Lower lobe of right lung (tissue), 2 donors: Measurements from ENCODE around the gene TMEM131. TPM values are rescaled to one million over a fixed set of nuclear protein-coding genes. Genes with fewer than 3 reads are reported as not detected.
A peak's percentile ranks its signal among the peaks of the same experiment; 100 is the strongest.
"Not testable (repeated sequence)": the region's sequence is repeated elsewhere in the genome, so short reads cannot be mapped to it uniquely, and the experiment has no call there.

Experiments
- ATAC-seq, 2 donors: fragments of 200-7000 bp; cut with Tn5 transposase; one replicate each; pipeline ENCODE4 v1.9.1; 2020 to 2022; ENCODE audit warnings: mild to moderate bottlenecking in 2 of 2, moderate library complexity in 2 of 2
- DNase-seq: peaks from one replicate; pipeline ENCODE4 v3.0.0-alpha.2; 2020
- H3K27ac ChIP-seq: fragments of 200-600 bp; one replicate; pipeline ENCODE4 v1.8.0; 2022
- H3K27me3 ChIP-seq: fragments of 200-600 bp; one replicate; pipeline ENCODE4 v1.8.0; 2022; ENCODE audit warnings: low read depth
- H3K36me3 ChIP-seq: fragments of 200-600 bp; one replicate; pipeline ENCODE4 v1.8.0; 2022; ENCODE audit warnings: mild to moderate bottlenecking
- H3K4me1 ChIP-seq: fragments of 200-600 bp; one replicate; pipeline ENCODE4 v1.8.0; 2022
- H3K4me3 ChIP-seq: fragments of 200-600 bp; one replicate; pipeline ENCODE4 v1.8.0; 2022; ENCODE audit warnings: mild to moderate bottlenecking
- H3K9me3 ChIP-seq: fragments of 200-600 bp; one replicate; pipeline ENCODE4 v1.8.0; 2022
- CTCF ChIP-seq: fragments of 200-600 bp; IDR thresholded peaks from one replicate; pipeline ENCODE4 v1.8.0; 2022; ENCODE audit warnings: antibody characterized with exemption, mild to moderate bottlenecking
- intact Hi-C: fragments of 100-400 bp; cut with DNase I; formaldehyde crosslinking; loops from one replicate; pipeline ENCODE4 v1.11.0; 2022
- long read RNA-seq: library from polyadenylated mRNA; unstranded; transcript quantifications from one replicate; pipeline ENCODE4 v2.0.0, GENCODE V29; 2021
- total RNA-seq: library from RNA; stranded (reverse); fragmentation: NEBNext Ultra II Directional; extraction: Animal tissue kit (Norgen Biotek cat#: 25700); gene quantifications from one replicate; pipeline ENCODE4 v1.2.1, GENCODE V29; 2021
- donor health status: DM: no; HTN: yes; CAD: no; lungs with severe emphysema.

Gene TMEM131
- total RNA-seq, result 42.2 TPM
- long read RNA-seq, full-length matches to known transcripts, result 4 of 12 reads
- long read RNA-seq, partial matches to known transcripts, result 5 of 12 reads
- long read RNA-seq, other reads (novel, unspliced or antisense), result 3 of 12 reads

GRCh38 chr2:97995734-97996624 is at the start of gene TMEM131:
Gene TMEM131, minus strand, starts transcription at chr2:97995948. Its CDS starts 286 bp downstream, at chr2:97995662.
- H3K27me3 ChIP-seq, result no peaks in the 10 kb centered on the region
- ATAC-seq (peak; percentile 98), DNase-seq (peak; percentile 95)
- H3K36me3 ChIP-seq, result no peaks in the 10 kb centered on the region
- TF ChIP-seq CTCF, result no peak
- intact Hi-C loops, result no loop called here
- H3K4me3 ChIP-seq, result peak within 1 kb of the TSS; percentile 82
- no peaks in the 10 kb centered on the region for H3K9me3 ChIP-seq
- H3K4me1 ChIP-seq, result peaks cover 44% of the 10 kb centered on the region
- H3K27ac ChIP-seq, result peak within 1 kb of the TSS; percentile 90

GRCh38 chr2:98044730-98045129 is 49.0 kb upstream of the TMEM131 start:
- DNase-seq, H3K4me3 ChIP-seq, H3K4me1 ChIP-seq, H3K27ac ChIP-seq, H3K9me3 ChIP-seq, ATAC-seq, H3K36me3 ChIP-seq, intact Hi-C loops, H3K27me3 ChIP-seq: not testable (repeated sequence)

GRCh38 chr2:98043101-98043500 is 47.4 kb upstream of the TMEM131 start:
- H3K4me1 ChIP-seq, result no peaks in the 10 kb centered on the region
- peaks cover 6% of the 10 kb centered on the region for H3K27me3 ChIP-seq
- DNase-seq (no peak), ATAC-seq (no peak)
- intact Hi-C loops, result no loop called here
- no peaks in the 10 kb centered on the region for H3K9me3 ChIP-seq
- H3K4me3 ChIP-seq, result no peak overlapping the region
- H3K27ac ChIP-seq, result no peak overlapping the region
- no peak for TF ChIP-seq CTCF
- H3K36me3 ChIP-seq, result no peaks in the 10 kb centered on the region

- no peak overlapping the region for H3K4me3 ChIP-seq
- no peak for TF ChIP-seq CTCF
- H3K36me3 ChIP-seq, result no peaks in the 10 kb centered on the region
- H3K27me3 ChIP-seq, result peaks cover 6% of the 10 kb centered on the region
- ATAC-seq (no peak), DNase-seq (no peak)
- intact Hi-C loops, result no loop called here
- H3K27ac ChIP-seq, result no peak overlapping the region
- H3K9me3 ChIP-seq, result no peaks in the 10 kb centered on the region
- no peaks in the 10 kb centered on the region for H3K4me1 ChIP-seq
Measured at GRCh38 chr2:98040331-98040939, 44.7 kb upstream of the TMEM131 start.

GRCh38 chr2:98039085-98039756 is 43.5 kb upstream of the TMEM131 start:
- H3K9me3 ChIP-seq, result no peaks in the 10 kb centered on the region
- no peaks in the 10 kb centered on the region for H3K36me3 ChIP-seq
- no peak overlapping the region for H3K27ac ChIP-seq
- peak in 1 of 2 donors; percentile 31 for ATAC-seq
- intact Hi-C loops, result no loop called here
- DNase-seq, result peak; percentile 50
- no peak overlapping the region for H3K4me3 ChIP-seq
- TF ChIP-seq CTCF, result no peak
- H3K27me3 ChIP-seq, result peaks cover 6% of the 10 kb centered on the region
- no peaks in the 10 kb centered on the region for H3K4me1 ChIP-seq
